DMS153 (cell line): Measurements from ENCODE around the gene LAPTM5.

ENCODE experiments used
- DNase-seq: peaks from one replicate; lab custom pipeline; 2025; lab: John Stamatoyannopoulos, UW

Gene LAPTM5

GRCh38 chr1:30787266-30787665, 29.7 kb upstream of the LAPTM5 start:
- DNase-seq = no peak

- peak; percentile 62 for DNase-seq
Measured at GRCh38 chr1:30786264-30786991, 28.9 kb upstream of the LAPTM5 start.

- DNase-seq = no peak
Measured at GRCh38 chr1:30785714-30786113, 28.1 kb upstream of the LAPTM5 start.

GRCh38 chr1:30785181-30785580, 27.6 kb upstream of the LAPTM5 start:
- DNase-seq = no peak

GRCh38 chr1:30783256-30783915, 25.8 kb upstream of the LAPTM5 start:
- no peak for DNase-seq

GRCh38 chr1:30782361-30783255, 25.0 kb upstream of the LAPTM5 start:
- DNase-seq = peak; percentile 66

GRCh38 chr1:30781906-30782305, 24.3 kb upstream of the LAPTM5 start:
- no peak for DNase-seq

GRCh38 chr1:30780409-30780808, 22.8 kb upstream of the LAPTM5 start:
- no peak for DNase-seq

GRCh38 chr1:30779294-30780071, 21.9 kb upstream of the LAPTM5 start:
- DNase-seq = peak; percentile 82

GRCh38 chr1:30778979-30779293, 21.4 kb upstream of the LAPTM5 start:
- no peak for DNase-seq

- peak; percentile 82 for DNase-seq
Measured at GRCh38 chr1:30778154-30778978, 20.8 kb upstream of the LAPTM5 start.

GRCh38 chr1:30777904-30778153, 20.3 kb upstream of the LAPTM5 start:
- no peak for DNase-seq

GRCh38 chr1:30777060-30777903, 19.7 kb upstream of the LAPTM5 start:
- DNase-seq = no peak

GRCh38 chr1:30776097-30777059, 18.8 kb upstream of the LAPTM5 start:
- no peak for DNase-seq

GRCh38 chr1:30775433-30775975, 17.9 kb upstream of the LAPTM5 start:
- DNase-seq = no peak

GRCh38 chr1:30774550-30775432, 17.2 kb upstream of the LAPTM5 start:
- DNase-seq = no peak

GRCh38 chr1:30773722-30774358, 16.3 kb upstream of the LAPTM5 start:
- no peak for DNase-seq

- no peak for DNase-seq
Measured at GRCh38 chr1:30771005-30771404, 13.4 kb upstream of the LAPTM5 start.
